Spleen (tissue), 11 donors: Measurements from ENCODE around the gene STEAP1B. TPM values are rescaled to one million over a fixed set of nuclear protein-coding genes. Genes with fewer than 3 reads are reported as not detected.

Experiments used
- DNase-seq: peaks from one replicate; pipeline ENCODE4 v3.0.0-alpha.2; 2020
- H3K27ac ChIP-seq, 8 donors: fragments of 200-600 bp; sonication (generic) in 7 of 8; 1 replicate in 4 of 8; 2 replicates in 4 of 8; pipeline versions ENCODE4 v1.5.0 to v1.8.0; 2016 to 2021; ENCODE audit warnings: inconsistent platforms in 4 of 8, mild to moderate bottlenecking in 4 of 8, moderate library complexity in 1 of 8
- H3K27me3 ChIP-seq, 7 donors: fragments of 200-600 bp; sonication (generic) in 6 of 7; replicated peaks in 1 of 7; 1 replicate in 4 of 7; 2 replicates in 3 of 7; pipeline versions ENCODE4 v1.5.0 to v1.8.0; 2016 to 2021; ENCODE audit warnings: inconsistent platforms in 3 of 7, mild to moderate bottlenecking in 1 of 7
- H3K36me3 ChIP-seq, 6 donors: fragments of 200-600 bp; sonication (generic) in 5 of 6; 1 replicate in 4 of 6; 2 replicates in 2 of 6; pipeline versions ENCODE4 v1.5.0 to v1.8.0; 2016 to 2021; ENCODE audit warnings: inconsistent platforms in 2 of 6
- H3K4me1 ChIP-seq, 6 donors: fragments of 200-600 bp; sonication (generic) in 5 of 6; 1 replicate in 3 of 6; 2 replicates in 3 of 6; pipeline versions ENCODE4 v1.5.0 to v1.8.0; 2016 to 2021; ENCODE audit warnings: inconsistent platforms in 3 of 6
- H3K4me3 ChIP-seq, 8 donors: fragments of 200-600 bp; sonication (generic) in 7 of 8; 1 replicate in 4 of 8; 2 replicates in 4 of 8; pipeline versions ENCODE4 v1.5.0 to v1.8.0; 2016 to 2021; ENCODE audit warnings: inconsistent platforms in 4 of 8, mild to moderate bottlenecking in 4 of 8, moderate library complexity in 2 of 8
- H3K9me3 ChIP-seq, 8 donors: fragments of 200-600 bp; sonication (generic) in 7 of 8; 1 replicate in 4 of 8; 2 replicates in 4 of 8; pipeline versions ENCODE4 v1.5.0 to v1.8.0; 2016 to 2021; ENCODE audit warnings: inconsistent platforms in 4 of 8
- POLR2A ChIP-seq, 3 donors: fragments of 450-650 bp; IDR thresholded peaks; one replicate each; pipeline ENCODE4 v1.5.1; 2017; ENCODE audit warnings: antibody characterized with exemption in 3 of 3, mild to moderate bottlenecking in 1 of 3
- POLR2AphosphoS5 ChIP-seq, 3 donors: sonication (generic); formaldehyde crosslinking; IDR thresholded peaks; one replicate each; pipeline ENCODE4 v1.5.1; 2017; ENCODE audit warnings: antibody characterized with exemption in 3 of 3
- WGBS, 5 donors: extraction: QIAGEN DNeasy Blood & Tissue Kit in 3 of 5; methylation state at CpG; one replicate each; pipeline versions ENCODE4 v1.1.5 to v1.1.7; 2013 to 2018; 5-methylcytosine and 5-hydroxymethylcytosine counted together
- intact Hi-C: fragments of 100-400 bp; cut with DNase I; formaldehyde crosslinking; loops from one replicate; pipeline ENCODE4 v1.15.0; 2023; ENCODE audit warnings: low total_unique reads
- polyA plus RNA-seq, 3 donors: library from polyadenylated mRNA; stranded (reverse); fragments of 200-250 nt; gene quantifications; one replicate each; pipeline ENCODE4 v1.2.1, GENCODE V29; 2013
- total RNA-seq, 7 donors: library from RNA; depleted of rRNA in 3 of 7; stranded (reverse); fragments of >200 nt in 3 of 7; fragmentation: NEBNext Ultra II Directional in 4 of 7; extraction: Animal tissue kit (Norgen Biotek cat#: 25700) in 4 of 7; gene quantifications; one replicate each; pipeline versions ENCODE4 v1.1.0 to v1.2.1, GENCODE V29; 2016 to 2021
- TF ChIP-seq, protein P1 (sequence below), 11 experiments: fragments of 200-600 bp in 7 of 11; fragments of 450-650 bp in 4 of 11; sonication (generic) in 4 of 11; IDR thresholded peaks in 8 of 11; conservative IDR thresholded peaks in 3 of 11; 1 replicate in 7 of 11; 2 replicates in 4 of 11; pipeline versions ENCODE4 v1.4.0 to v1.8.0; 2016 to 2021; ENCODE audit warnings: antibody characterized with exemption in 11 of 11, inconsistent platforms in 4 of 11, mild to moderate bottlenecking in 1 of 11
- donor health status: healthy with polysubstance abuse.
- donor health status: DM: no; HTN: no; CAD: no; lungs with moderate emphysema.
- donor health status: DM: no; HTN: no; CAD: no.
- donor health status: Bipolar disorder and iron deficiency.
- donor health status: healthy.
- donor health status: DM: no; HTN: no; CAD: no.
- donor health status: DM: yes; HTN: yes; CAD: no.

Gene STEAP1B
- total and polyA plus RNA-seq, 10 donors, result 5.9 to 22.5 (median 12.9) TPM

DNA sequence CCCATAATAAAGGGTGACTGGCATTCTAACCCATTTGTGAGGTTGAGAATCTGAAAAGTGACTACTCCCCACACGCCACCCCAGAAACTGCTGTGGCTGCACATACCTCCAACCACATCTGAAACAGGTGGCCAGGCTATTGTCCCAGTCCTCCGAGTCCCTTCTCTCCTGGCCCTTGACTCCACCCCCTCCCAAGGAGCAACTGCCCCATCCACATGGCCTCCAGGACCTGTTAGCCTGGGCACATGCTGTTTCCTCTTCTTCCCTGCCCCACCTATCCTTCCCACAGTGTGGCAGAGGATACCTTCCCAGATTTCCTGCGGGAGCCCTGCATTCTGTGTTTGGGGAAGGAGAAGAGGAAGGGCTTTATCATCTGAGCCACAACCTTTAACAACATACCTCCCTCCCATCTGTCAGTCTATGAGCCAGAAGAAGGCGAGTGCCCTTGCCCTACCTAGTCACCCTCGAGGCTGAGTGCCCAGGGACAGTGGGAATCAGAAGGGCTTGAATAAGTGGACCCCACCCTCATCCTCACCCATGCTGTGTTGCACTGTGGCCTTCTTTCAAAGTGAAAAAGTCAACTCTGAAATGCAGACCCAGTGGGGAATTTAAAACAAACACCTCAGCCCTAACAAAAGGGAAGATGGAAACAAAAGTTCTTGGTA is 11.9 kb downstream of the STEAP1B start:
- Histone ChIP-seq H3K4me3 (no peak overlapping the region), H3K9me3 (no peaks in the 10 kb centered on the region), H3K27me3 (peaks cover 0 to 4% (median 0%) of the 10 kb centered on the region in 7 donors), H3K27ac (peak overlapping the region in 5 of 8 donors; percentile 26 to 58 (median 53)), H3K4me1 (peaks cover 0 to 9% (median 4%) of the 10 kb centered on the region in 6 donors), H3K36me3 (no peaks in the 10 kb centered on the region)
- intact Hi-C loops, result loop anchor here (5.0 kb wide), 1 partner anchor 376 kb away; no protein-coding TSS in a partner anchor
- DNase-seq, result no peak
- TF ChIP-seq, protein P1, sequence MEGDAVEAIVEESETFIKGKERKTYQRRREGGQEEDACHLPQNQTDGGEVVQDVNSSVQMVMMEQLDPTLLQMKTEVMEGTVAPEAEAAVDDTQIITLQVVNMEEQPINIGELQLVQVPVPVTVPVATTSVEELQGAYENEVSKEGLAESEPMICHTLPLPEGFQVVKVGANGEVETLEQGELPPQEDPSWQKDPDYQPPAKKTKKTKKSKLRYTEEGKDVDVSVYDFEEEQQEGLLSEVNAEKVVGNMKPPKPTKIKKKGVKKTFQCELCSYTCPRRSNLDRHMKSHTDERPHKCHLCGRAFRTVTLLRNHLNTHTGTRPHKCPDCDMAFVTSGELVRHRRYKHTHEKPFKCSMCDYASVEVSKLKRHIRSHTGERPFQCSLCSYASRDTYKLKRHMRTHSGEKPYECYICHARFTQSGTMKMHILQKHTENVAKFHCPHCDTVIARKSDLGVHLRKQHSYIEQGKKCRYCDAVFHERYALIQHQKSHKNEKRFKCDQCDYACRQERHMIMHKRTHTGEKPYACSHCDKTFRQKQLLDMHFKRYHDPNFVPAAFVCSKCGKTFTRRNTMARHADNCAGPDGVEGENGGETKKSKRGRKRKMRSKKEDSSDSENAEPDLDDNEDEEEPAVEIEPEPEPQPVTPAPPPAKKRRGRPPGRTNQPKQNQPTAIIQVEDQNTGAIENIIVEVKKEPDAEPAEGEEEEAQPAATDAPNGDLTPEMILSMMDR (IDR thresholded peaks at IDR 0.05 in 8 of 11, conservative IDR thresholded peaks at IDR 0.05 in 3 of 11), result no peak
- TF ChIP-seq POLR2AphosphoS5 (IDR thresholded peaks at IDR 0.05), result peak in 2 of 3 donors; percentile 52 to 63
- 52 to 83% (median 67%) methylated on average over 5 of the region's 5 CpGs for WGBS, 5 donors

DNA sequence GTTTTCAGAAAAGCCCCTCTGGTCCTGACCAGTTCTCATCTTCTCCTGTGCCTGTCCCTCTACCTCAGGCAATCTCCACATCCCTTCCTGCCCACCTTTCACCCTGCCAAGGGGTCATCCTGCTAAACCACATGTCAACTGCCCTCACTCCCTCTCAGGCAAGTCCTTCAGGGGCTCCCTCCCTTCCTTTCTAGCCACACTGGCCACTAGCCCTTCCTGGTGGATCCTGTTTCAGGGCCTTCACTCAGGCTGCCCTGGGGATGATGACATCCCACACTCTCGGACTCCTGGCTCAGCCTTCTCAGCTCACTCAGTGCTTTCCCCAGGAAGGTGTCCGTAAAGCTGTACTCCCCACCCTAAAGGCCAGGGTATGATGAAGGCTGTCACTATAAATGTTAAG is 13.4 kb downstream of the STEAP1B start:
- intact Hi-C loops, result loop anchor here (5.0 kb wide), 1 partner anchor 374 kb away; no protein-coding TSS in a partner anchor
- 58 to 84% (median 64%) methylated on average over 2 of the region's 2 CpGs for WGBS, 5 donors
- Histone ChIP-seq H3K4me1 (peaks cover 2 to 20% (median 13%) of the 10 kb centered on the region in 6 donors), H3K4me3 (no peak overlapping the region), H3K27me3 (peaks cover 0 to 4% (median 0%) of the 10 kb centered on the region in 7 donors), H3K27ac (peak overlapping the region in 5 of 8 donors; percentile 2 to 64 (median 56)), H3K9me3 (no peaks in the 10 kb centered on the region), H3K36me3 (no peaks in the 10 kb centered on the region)
- TF ChIP-seq POLR2AphosphoS5 (IDR thresholded peaks at IDR 0.05) (peak in 2 of 3 donors; percentile 50 to 54), POLR2A (IDR thresholded peaks at IDR 0.05) (no peak)
- TF ChIP-seq, protein P1 (IDR thresholded peaks at IDR 0.05 in 8 of 11, conservative IDR thresholded peaks at IDR 0.05 in 3 of 11), result no peak
- DNase-seq, result no peak

DNA sequence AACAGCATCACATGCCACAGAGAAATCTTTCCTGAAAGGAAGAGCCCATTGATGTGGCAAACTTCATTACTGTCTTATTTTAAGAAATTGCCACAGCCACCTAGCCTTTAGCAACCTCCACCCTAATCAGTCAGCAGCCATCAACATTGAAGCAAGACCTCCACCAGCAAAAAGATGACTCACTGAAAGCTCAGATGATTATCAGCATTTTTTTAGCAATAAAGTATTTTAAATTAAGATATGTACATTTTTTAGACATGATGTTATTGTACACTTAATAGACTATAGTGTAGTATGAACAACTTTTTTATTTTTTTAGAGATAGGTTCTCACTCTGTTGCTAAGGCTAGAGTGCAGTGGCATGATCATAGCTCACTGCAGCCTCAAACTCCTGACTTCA is 14.8 kb downstream of the STEAP1B start:
- Histone ChIP-seq H3K4me1 (peaks cover 5 to 27% (median 19%) of the 10 kb centered on the region in 6 donors), H3K27ac (no peak overlapping the region), H3K27me3 (peaks cover 0 to 4% (median 0%) of the 10 kb centered on the region in 7 donors), H3K36me3 (no peaks in the 10 kb centered on the region), H3K4me3 (no peak overlapping the region), H3K9me3 (no peaks in the 10 kb centered on the region)
- intact Hi-C loops, result loop anchor here (5.0 kb wide), 1 partner anchor 373 kb away; no protein-coding TSS in a partner anchor
- no peak for DNase-seq
- TF ChIP-seq POLR2AphosphoS5 (IDR thresholded peaks at IDR 0.05) (no peak), POLR2A (IDR thresholded peaks at IDR 0.05) (no peak)

DNA sequence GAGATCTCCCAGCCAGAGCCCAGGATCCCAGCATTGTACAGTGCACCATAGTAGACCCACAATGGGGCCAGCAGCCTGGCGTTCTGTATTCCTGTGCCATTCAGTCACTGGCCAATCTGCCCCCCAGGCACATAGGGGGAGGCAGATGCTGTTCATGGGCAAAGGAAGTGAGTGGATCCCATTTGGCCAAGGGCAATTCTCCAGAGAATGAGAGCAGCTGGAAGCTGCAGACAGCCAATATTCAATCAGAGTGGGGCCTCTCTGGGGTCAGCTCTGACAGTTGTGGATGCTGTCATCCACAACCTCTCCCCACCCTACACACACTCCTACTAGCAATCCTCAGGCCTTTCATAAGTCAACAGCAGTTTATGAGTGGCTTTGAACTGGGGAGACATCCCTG is 17.5 kb downstream of the STEAP1B start:
- intact Hi-C loops, result no loop called here
- TF ChIP-seq POLR2A (IDR thresholded peaks at IDR 0.05) (no peak), POLR2AphosphoS5 (IDR thresholded peaks at IDR 0.05) (no peak)
- TF ChIP-seq, protein P1 (IDR thresholded peaks at IDR 0.05 in 8 of 11, conservative IDR thresholded peaks at IDR 0.05 in 3 of 11), result no peak
- WGBS, 5 donors, result 33 to 80% (median 74%) methylated on average over 1 of the region's 1 CpG
- peaks cover 5 to 19% (median 15%) of the 10 kb centered on the region in 6 donors for H3K4me1 ChIP-seq
- no peak overlapping the region for H3K4me3 ChIP-seq
- H3K27me3 ChIP-seq, result no peaks in the 10 kb centered on the region
- H3K27ac ChIP-seq, result peak overlapping the region in 5 of 8 donors; percentile 38 to 71 (median 64)
- H3K36me3 ChIP-seq, result no peaks in the 10 kb centered on the region
- H3K9me3 ChIP-seq, result no peaks in the 10 kb centered on the region
- DNase-seq, result no peak
